SHP77 (cell line): ENCODE results near the gene COPS4.

Source experiments
- DNase-seq, 2 experiments: peaks; one replicate each; lab custom pipeline; 2025; lab: John Stamatoyannopoulos, UW

COPS4 gene

DNA sequence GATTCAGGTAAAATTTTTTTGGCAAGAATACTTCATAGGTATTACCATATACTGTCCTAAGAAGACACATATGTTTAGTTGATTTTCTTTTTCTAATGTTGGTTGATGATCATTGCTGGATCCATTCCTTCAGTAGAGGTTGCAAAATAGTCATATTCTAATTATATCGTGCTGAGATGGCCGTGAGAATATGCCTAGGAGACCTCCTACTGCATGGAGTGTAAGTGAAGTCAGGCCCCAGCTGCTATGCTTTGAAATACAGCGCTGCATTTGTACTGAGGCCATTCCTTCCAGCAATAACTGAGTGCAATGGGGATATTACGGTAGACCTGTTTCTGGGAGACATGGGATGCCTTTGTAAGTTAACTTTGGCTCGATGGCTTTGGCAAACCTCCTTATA lies 86.3 kb downstream of the COPS4 start:
- no peak for DNase-seq

DNA sequence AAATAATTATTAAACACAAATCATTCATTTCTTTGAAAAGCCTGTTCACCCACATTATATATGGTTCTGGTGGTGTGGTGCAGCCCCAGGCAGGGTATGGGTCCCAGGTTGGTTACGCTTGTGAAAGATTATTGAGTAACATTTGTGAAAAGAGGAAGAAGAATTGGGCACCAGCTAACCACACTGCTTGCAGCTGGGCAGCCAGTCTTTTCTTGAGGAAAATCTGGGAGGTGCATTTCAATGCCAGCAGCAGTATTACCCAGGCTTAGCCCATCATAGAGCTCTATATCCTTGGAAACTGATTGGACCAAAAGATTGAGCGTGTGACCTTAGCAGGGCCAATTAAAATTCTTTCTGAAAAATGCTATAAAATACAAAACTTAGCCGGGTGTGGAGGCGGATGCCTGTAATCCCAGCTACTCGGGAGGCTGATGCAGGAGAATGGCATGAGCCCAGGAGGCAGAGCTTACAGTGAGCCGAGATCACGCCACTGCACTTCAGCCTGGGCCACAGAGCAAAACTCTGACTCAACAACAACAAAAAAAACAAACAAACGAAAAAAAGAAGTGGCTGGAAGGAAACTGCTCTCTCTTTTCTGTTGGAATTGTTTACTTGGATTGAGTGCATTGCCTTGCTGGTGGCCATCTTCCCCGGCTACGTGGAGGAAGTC lies 89.3 kb downstream of the COPS4 start:
- no peak for DNase-seq
